ENCODE data around the gene SPRED2.

DNA sequence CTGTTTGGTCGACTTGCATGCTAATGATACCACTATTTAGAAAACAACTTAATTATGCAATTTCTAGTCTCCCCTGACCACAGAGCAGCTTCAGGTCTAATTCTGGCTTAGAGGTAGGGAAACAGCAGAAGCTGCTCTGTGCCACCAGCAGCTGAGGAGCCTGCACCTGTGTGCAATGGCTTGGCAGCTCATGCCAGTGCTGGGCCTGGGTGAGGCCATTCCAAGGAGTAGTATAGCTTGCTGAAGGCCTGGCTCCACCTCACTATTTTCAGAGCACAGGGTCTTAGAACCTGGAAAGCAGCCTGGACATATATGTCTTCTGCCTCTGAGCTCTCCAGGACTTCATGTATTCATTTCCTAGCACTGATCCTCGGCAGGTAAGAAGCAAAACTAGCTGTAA lies 62.8 kb downstream of the SPRED2 start:
- TF ChIP-seq, protein P1, sequence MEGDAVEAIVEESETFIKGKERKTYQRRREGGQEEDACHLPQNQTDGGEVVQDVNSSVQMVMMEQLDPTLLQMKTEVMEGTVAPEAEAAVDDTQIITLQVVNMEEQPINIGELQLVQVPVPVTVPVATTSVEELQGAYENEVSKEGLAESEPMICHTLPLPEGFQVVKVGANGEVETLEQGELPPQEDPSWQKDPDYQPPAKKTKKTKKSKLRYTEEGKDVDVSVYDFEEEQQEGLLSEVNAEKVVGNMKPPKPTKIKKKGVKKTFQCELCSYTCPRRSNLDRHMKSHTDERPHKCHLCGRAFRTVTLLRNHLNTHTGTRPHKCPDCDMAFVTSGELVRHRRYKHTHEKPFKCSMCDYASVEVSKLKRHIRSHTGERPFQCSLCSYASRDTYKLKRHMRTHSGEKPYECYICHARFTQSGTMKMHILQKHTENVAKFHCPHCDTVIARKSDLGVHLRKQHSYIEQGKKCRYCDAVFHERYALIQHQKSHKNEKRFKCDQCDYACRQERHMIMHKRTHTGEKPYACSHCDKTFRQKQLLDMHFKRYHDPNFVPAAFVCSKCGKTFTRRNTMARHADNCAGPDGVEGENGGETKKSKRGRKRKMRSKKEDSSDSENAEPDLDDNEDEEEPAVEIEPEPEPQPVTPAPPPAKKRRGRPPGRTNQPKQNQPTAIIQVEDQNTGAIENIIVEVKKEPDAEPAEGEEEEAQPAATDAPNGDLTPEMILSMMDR (conservative IDR thresholded peaks at IDR 0.05 in 1 of 2, IDR thresholded peaks at IDR 0.05 in 1 of 2; ENCODE audit: extremely low read depth in 1 of 2, insufficient read depth in 1 of 2, low read depth in 1 of 2, low read length in 2 of 2) = no peak
- TF ChIP-seq EZH2 (IDR thresholded peaks at IDR 0.05; ENCODE audit: borderline replicate concordance, low read length) = no peak
